ENCODE measurements around the gene FOXC1. TPM values are rescaled to one million over a fixed set of nuclear protein-coding genes. Genes with fewer than 3 reads are reported as not detected.

FOXC1 gene
- total and polyA plus RNA-seq, 2 of the 13 experiments (the other 11 are each of a cell fraction or from before 2014, with no cell fraction given), result 0.44 to 0.55 TPM

DNA sequence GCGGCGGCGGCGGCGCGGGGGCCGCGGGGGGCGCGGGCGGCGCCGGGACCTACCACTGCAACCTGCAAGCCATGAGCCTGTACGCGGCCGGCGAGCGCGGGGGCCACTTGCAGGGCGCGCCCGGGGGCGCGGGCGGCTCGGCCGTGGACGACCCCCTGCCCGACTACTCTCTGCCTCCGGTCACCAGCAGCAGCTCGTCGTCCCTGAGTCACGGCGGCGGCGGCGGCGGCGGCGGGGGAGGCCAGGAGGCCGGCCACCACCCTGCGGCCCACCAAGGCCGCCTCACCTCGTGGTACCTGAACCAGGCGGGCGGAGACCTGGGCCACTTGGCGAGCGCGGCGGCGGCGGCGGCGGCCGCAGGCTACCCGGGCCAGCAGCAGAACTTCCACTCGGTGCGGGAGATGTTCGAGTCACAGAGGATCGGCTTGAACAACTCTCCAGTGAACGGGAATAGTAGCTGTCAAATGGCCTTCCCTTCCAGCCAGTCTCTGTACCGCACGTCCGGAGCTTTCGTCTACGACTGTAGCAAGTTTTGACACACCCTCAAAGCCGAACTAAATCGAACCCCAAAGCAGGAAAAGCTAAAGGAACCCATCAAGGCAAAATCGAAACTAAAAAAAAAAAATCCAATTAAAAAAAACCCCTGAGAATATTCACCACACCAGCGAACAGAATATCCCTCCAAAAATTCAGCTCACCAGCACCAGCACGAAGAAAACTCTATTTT is 2.0 kb downstream of the FOXC1 start (continued):
- no peak for TF ChIP-seq ZNF598 (CRISPR knock-in tag; IDR thresholded peaks at IDR 0.05; ENCODE audit: borderline replicate concordance)
- TF ChIP-seq MLLT10 (CRISPR knock-in tag; IDR thresholded peaks at IDR 0.05), result no peak
- no peak for TF ChIP-seq RARG (CRISPR knock-in tag; IDR thresholded peaks at IDR 0.05; ENCODE audit: low read depth)
- TF ChIP-seq IRX3 (CRISPR knock-in tag; IDR thresholded peaks at IDR 0.05; ENCODE audit: borderline replicate concordance, low read depth), result no peak
- TF ChIP-seq, protein P1, sequence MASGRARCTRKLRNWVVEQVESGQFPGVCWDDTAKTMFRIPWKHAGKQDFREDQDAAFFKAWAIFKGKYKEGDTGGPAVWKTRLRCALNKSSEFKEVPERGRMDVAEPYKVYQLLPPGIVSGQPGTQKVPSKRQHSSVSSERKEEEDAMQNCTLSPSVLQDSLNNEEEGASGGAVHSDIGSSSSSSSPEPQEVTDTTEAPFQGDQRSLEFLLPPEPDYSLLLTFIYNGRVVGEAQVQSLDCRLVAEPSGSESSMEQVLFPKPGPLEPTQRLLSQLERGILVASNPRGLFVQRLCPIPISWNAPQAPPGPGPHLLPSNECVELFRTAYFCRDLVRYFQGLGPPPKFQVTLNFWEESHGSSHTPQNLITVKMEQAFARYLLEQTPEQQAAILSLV (CRISPR knock-in tag; IDR thresholded peaks at IDR 0.05; ENCODE audit: borderline replicate concordance), result no peak
- TF ChIP-seq SIN3A (IDR thresholded peaks at IDR 0.05; ENCODE audit: borderline replicate concordance, low read depth, low read length), result no peak
- TF ChIP-seq FOXC1 (CRISPR knock-in tag; IDR thresholded peaks at IDR 0.05; ENCODE audit: borderline replicate concordance), result peak; percentile 61; the same call in 1 of the 2 replicates
- no peak for TF ChIP-seq ISL2 (CRISPR knock-in tag; IDR thresholded peaks at IDR 0.05)
- no peak for TF ChIP-seq NR1H2 (CRISPR knock-in tag; IDR thresholded peaks at IDR 0.05; ENCODE audit: borderline replicate concordance, low read depth)
- no peak for TF ChIP-seq ZNF615 (CRISPR knock-in tag; IDR thresholded peaks at IDR 0.05; ENCODE audit: borderline replicate concordance)
- TF ChIP-seq, protein P2, sequence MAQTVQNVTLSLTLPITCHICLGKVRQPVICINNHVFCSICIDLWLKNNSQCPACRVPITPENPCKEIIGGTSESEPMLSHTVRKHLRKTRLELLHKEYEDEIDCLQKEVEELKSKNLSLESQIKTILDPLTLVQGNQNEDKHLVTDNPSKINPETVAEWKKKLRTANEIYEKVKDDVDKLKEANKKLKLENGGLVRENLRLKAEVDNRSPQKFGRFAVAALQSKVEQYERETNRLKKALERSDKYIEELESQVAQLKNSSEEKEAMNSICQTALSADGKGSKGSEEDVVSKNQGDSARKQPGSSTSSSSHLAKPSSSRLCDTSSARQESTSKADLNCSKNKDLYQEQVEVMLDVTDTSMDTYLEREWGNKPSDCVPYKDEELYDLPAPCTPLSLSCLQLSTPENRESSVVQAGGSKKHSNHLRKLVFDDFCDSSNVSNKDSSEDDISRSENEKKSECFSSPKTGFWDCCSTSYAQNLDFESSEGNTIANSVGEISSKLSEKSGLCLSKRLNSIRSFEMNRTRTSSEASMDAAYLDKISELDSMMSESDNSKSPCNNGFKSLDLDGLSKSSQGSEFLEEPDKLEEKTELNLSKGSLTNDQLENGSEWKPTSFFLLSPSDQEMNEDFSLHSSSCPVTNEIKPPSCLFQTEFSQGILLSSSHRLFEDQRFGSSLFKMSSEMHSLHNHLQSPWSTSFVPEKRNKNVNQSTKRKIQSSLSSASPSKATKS (CRISPR knock-in tag; IDR thresholded peaks at IDR 0.05), result no peak
- no peak for TF ChIP-seq ZNF660 (CRISPR knock-in tag; IDR thresholded peaks at IDR 0.05; ENCODE audit: borderline replicate concordance, low read depth)
- TF ChIP-seq SIX1 (CRISPR knock-in tag; IDR thresholded peaks at IDR 0.05; ENCODE audit: borderline replicate concordance), result no peak
- no peak for TF ChIP-seq HNRNPLL (IDR thresholded peaks at IDR 0.05; ENCODE audit: low read depth, low read length, poor library complexity, severe bottlenecking)
- no peak for TF ChIP-seq SKI (IDR thresholded peaks at IDR 0.05; ENCODE audit: partially characterized antibody)
- TF ChIP-seq CREM (IDR thresholded peaks at IDR 0.05), result no peak
- TF ChIP-seq CREM (CRISPR knock-in tag; IDR thresholded peaks at IDR 0.05), result no peak
- TF ChIP-seq HOXA9 (CRISPR knock-in tag; IDR thresholded peaks at IDR 0.05; ENCODE audit: borderline replicate concordance), result no peak
- no peak for TF ChIP-seq ZKSCAN5 (CRISPR knock-in tag; IDR thresholded peaks at IDR 0.05)
- TF ChIP-seq, protein P3, sequence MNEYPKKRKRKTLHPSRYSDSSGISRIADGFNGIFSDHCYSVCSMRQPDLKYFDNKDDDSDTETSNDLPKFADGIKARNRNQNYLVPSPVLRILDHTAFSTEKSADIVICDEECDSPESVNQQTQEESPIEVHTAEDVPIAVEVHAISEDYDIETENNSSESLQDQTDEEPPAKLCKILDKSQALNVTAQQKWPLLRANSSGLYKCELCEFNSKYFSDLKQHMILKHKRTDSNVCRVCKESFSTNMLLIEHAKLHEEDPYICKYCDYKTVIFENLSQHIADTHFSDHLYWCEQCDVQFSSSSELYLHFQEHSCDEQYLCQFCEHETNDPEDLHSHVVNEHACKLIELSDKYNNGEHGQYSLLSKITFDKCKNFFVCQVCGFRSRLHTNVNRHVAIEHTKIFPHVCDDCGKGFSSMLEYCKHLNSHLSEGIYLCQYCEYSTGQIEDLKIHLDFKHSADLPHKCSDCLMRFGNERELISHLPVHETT (CRISPR knock-in tag; conservative IDR thresholded peaks at IDR 0.05), result no peak
- TF ChIP-seq, protein P4, sequence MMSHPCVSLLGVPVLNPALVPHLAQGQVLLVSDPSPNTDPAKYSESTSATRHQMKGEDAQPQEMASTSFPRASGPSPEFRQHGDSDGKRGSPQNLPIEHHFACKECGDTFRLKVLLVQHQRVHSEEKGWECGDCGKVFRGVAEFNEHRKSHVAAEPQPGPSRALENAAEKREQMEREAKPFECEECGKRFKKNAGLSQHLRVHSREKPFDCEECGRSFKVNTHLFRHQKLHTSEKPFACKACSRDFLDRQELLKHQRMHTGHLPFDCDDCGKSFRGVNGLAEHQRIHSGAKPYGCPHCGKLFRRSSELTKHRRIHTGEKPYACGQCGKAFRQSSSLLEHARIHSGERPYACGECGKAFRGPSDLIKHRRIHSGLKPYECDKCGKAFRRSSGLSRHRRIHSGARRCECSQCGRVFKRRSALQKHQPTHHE (CRISPR knock-in tag; IDR thresholded peaks at IDR 0.05; ENCODE audit: borderline replicate concordance), result no peak

All from HepG2 (cell line).